Upper lobe of right lung (tissue), 1 donor: ENCODE results near the gene IGSF9B. TPM values are rescaled to one million over a fixed set of nuclear protein-coding genes. Genes with fewer than 3 reads are reported as not detected.

Experiments
- ATAC-seq: fragments of 200-7000 bp; cut with Tn5 transposase; one replicate; pipeline ENCODE4 v1.9.1; 2020; ENCODE audit warnings: mild to moderate bottlenecking, moderate library complexity
- DNase-seq: peaks from one replicate; pipeline ENCODE4 v3.0.0-alpha.2; 2020
- H3K27ac ChIP-seq: fragments of 200-600 bp; one replicate; pipeline ENCODE4 v1.8.0; 2022
- H3K27me3 ChIP-seq: fragments of 200-600 bp; one replicate; pipeline ENCODE4 v1.8.0; 2022; ENCODE audit warnings: mild to moderate bottlenecking
- H3K36me3 ChIP-seq: fragments of 200-600 bp; one replicate; pipeline ENCODE4 v1.8.0; 2022
- H3K4me1 ChIP-seq: fragments of 200-600 bp; one replicate; pipeline ENCODE4 v1.8.0; 2022
- H3K4me3 ChIP-seq: fragments of 200-600 bp; one replicate; pipeline ENCODE4 v1.8.0; 2022; ENCODE audit warnings: mild to moderate bottlenecking
- H3K9me3 ChIP-seq: fragments of 200-600 bp; one replicate; pipeline ENCODE4 v1.8.0; 2022
- intact Hi-C: fragments of 100-400 bp; cut with DNase I; formaldehyde crosslinking; loops from one replicate; pipeline ENCODE4 v1.11.0; 2022
- total RNA-seq: library from RNA; stranded (reverse); fragmentation: NEBNext Ultra II Directional; extraction: Animal tissue kit (Norgen Biotek cat#: 25700); gene quantifications from one replicate; pipeline ENCODE4 v1.2.1, GENCODE V29; 2021
- TF ChIP-seq, protein P1 (sequence below): fragments of 200-600 bp; IDR thresholded peaks from one replicate; pipeline ENCODE4 v1.8.0; 2022; ENCODE audit warnings: antibody characterized with exemption
- donor health status: DM: no; HTN: yes; CAD: no; lungs with severe emphysema.

IGSF9B gene
- total RNA-seq, 1 donor from 2014 or later, result 2.9 TPM

GRCh38 chr11:133889893-133890292 is 66.9 kb downstream of the IGSF9B start:
- Histone ChIP-seq H3K4me3 (no peak overlapping the region), H3K27me3 (no peaks in the 10 kb centered on the region), H3K36me3 (no peaks in the 10 kb centered on the region), H3K4me1 (no peaks in the 10 kb centered on the region), H3K27ac (no peak overlapping the region), H3K9me3 (no peaks in the 10 kb centered on the region)
- intact Hi-C loops, result no loop called here
- DNase-seq (no peak), ATAC-seq (no peak)
- TF ChIP-seq, protein P1, sequence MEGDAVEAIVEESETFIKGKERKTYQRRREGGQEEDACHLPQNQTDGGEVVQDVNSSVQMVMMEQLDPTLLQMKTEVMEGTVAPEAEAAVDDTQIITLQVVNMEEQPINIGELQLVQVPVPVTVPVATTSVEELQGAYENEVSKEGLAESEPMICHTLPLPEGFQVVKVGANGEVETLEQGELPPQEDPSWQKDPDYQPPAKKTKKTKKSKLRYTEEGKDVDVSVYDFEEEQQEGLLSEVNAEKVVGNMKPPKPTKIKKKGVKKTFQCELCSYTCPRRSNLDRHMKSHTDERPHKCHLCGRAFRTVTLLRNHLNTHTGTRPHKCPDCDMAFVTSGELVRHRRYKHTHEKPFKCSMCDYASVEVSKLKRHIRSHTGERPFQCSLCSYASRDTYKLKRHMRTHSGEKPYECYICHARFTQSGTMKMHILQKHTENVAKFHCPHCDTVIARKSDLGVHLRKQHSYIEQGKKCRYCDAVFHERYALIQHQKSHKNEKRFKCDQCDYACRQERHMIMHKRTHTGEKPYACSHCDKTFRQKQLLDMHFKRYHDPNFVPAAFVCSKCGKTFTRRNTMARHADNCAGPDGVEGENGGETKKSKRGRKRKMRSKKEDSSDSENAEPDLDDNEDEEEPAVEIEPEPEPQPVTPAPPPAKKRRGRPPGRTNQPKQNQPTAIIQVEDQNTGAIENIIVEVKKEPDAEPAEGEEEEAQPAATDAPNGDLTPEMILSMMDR, result no peak

GRCh38 chr11:133889188-133889587 is 67.6 kb downstream of the IGSF9B start:
- H3K36me3 ChIP-seq, result no peaks in the 10 kb centered on the region
- H3K27me3 ChIP-seq, result no peaks in the 10 kb centered on the region
- ATAC-seq (no peak), DNase-seq (no peak)
- H3K27ac ChIP-seq, result no peak overlapping the region
- H3K9me3 ChIP-seq, result no peaks in the 10 kb centered on the region
- H3K4me1 ChIP-seq, result no peaks in the 10 kb centered on the region
- TF ChIP-seq, protein P1, result no peak
- intact Hi-C loops, result no loop called here
- no peak overlapping the region for H3K4me3 ChIP-seq

GRCh38 chr11:133887692-133888332 is 69.0 kb downstream of the IGSF9B start:
- H3K27me3 ChIP-seq, result no peaks in the 10 kb centered on the region
- intact Hi-C loops, result no loop called here
- H3K27ac ChIP-seq, result no peak overlapping the region
- H3K9me3 ChIP-seq, result no peaks in the 10 kb centered on the region
- DNase-seq (no peak), ATAC-seq (no peak)
- no peaks in the 10 kb centered on the region for H3K4me1 ChIP-seq
- no peaks in the 10 kb centered on the region for H3K36me3 ChIP-seq
- TF ChIP-seq, protein P1, result no peak
- H3K4me3 ChIP-seq, result no peak overlapping the region

DNA sequence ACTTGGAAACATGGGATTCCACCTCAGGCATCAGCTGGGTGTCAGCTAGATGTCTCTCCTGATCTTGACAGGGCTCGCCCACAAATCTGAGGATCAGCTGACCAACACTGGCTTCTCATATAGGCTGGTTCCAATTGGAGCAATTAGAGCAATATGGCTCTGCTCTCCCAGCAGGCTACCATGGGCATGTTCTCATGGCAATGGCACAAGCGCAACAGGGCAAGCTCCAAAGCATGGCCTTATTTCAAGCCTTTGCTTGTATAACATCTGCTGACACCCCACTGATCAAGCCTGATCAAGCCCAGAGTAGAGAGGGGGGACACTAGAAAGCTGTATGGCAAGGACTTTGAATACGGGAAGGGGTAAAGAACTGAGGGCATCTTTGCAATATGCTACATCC is 70.7 kb downstream of the IGSF9B start:
- TF ChIP-seq, protein P1, result no peak
- H3K4me3 ChIP-seq, result no peak overlapping the region
- intact Hi-C loops, result no loop called here
- no peaks in the 10 kb centered on the region for H3K9me3 ChIP-seq
- H3K27ac ChIP-seq, result no peak overlapping the region
- no peak for ATAC-seq
- no peak for DNase-seq
- no peaks in the 10 kb centered on the region for H3K27me3 ChIP-seq
- no peaks in the 10 kb centered on the region for H3K36me3 ChIP-seq
- no peaks in the 10 kb centered on the region for H3K4me1 ChIP-seq

DNA sequence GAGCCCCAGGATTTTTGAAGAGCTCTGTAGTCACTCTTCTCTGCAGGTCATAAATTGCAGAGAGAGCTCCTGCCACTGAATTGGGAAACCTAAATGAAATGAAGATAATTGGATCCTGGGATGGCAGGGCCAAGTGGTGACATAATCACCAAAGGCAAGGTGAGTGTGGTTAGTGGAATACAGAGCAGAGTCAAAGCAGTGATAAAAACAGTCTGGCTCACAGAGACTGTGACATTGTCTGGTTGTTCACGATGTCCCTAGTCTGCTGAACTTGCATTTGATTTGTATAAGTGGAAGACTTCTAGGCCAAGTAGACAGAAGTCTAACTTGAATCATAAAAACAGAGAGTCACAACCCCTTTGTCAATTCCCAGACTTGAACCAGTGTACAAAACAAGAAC is 84.6 kb downstream of the IGSF9B start:
- TF ChIP-seq, protein P1, result no peak
- intact Hi-C loops, result no loop called here
- no peak overlapping the region for H3K27ac ChIP-seq
- no peaks in the 10 kb centered on the region for H3K27me3 ChIP-seq
- DNase-seq (no peak), ATAC-seq (no peak)
- no peaks in the 10 kb centered on the region for H3K36me3 ChIP-seq
- H3K4me1 ChIP-seq, result no peaks in the 10 kb centered on the region
- no peak overlapping the region for H3K4me3 ChIP-seq
- no peaks in the 10 kb centered on the region for H3K9me3 ChIP-seq

GRCh38 chr11:133867456-133867855 is 89.3 kb downstream of the IGSF9B start:
- DNase-seq, result no peak
- Histone ChIP-seq H3K9me3 (no peaks in the 10 kb centered on the region), H3K4me3 (no peak overlapping the region), H3K27ac (no peak overlapping the region), H3K27me3 (no peaks in the 10 kb centered on the region), H3K4me1 (no peaks in the 10 kb centered on the region), H3K36me3 (no peaks in the 10 kb centered on the region)
- no peak for ATAC-seq
- intact Hi-C loops, result no loop called here
- TF ChIP-seq, protein P1, result no peak
